ENCODE results near the gene CDR2L.
A peak's percentile ranks its signal among the peaks of the same experiment; 100 is the strongest.

DNA sequence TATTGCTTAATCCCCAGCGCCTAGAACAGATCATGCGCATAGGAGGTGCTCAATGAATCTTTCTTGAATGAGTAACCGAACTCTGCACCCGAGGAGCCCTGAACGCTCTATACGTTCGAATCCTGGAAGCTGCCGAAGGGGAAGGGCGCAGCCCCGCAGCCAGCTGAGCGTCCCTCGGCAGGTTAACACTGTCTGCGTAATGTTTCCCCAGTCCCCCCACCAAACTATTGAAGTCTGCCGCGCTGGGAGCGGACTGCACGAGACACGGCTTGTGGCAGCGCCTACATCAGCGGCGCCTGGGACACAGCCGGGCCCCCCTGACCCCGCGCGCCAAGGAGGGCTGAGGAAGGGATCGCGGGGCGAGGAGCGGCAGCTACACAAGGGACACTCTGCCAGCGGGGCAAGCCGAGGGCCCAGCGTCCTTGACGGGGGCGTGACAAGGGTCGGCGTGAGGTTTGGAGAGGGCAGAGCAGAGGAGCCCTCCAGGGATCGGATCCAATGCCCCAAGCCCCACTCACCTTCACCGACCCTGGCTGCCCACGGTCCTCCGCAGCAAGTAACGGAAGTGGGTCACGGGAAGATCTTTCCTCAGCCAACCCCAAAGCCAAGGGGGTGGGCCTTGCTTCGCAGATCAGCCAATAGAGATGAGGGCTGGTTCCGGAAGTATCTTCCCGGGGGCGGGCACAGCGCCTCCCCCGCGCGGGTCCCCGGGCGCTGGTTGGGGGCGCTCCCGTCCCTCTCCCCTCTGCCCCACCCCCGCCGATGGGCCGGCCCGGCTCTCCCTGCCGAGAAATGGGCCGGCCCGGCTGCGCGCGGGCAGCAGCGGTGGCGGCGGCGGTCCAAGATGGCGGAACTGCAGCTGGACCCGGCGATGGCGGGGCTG lies 59.2 kb downstream of the CDR2L start, which contains the start of the genes ATP5PD and KCTD2:
- TF ChIP-seq, protein P1, sequence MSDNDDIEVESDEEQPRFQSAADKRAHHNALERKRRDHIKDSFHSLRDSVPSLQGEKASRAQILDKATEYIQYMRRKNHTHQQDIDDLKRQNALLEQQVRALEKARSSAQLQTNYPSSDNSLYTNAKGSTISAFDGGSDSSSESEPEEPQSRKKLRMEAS (IDR thresholded peaks at IDR 0.05; ENCODE audit: low read depth), result peak; percentile 3; the same call in 1 of the 2 replicates
- TF ChIP-seq EP300 (IDR thresholded peaks at IDR 0.05; ENCODE audit: borderline replicate concordance in 1 of 2, low read depth in 1 of 2, low read length in 1 of 2) (no peak; a peak in 1 of 4 replicates), EZH2phosphoT487 (IDR thresholded peaks at IDR 0.05; ENCODE audit: borderline replicate concordance, low read depth) (no peak), TAF1 (IDR thresholded peaks at IDR 0.05; ENCODE audit: borderline replicate concordance, low read depth, low read length) (peak; percentile 85), POLR2AphosphoS5 (IDR thresholded peaks at IDR 0.05; ENCODE audit: low read depth, low read length) (peak; percentile 98), RCOR1 (IDR thresholded peaks at IDR 0.05; ENCODE audit: low read length) (no peak; the same call in 1 of the 2 replicates), FOSL2 (IDR thresholded peaks at IDR 0.05; ENCODE audit: borderline replicate concordance, low read depth) (no peak)
- TF ChIP-seq, protein P2, sequence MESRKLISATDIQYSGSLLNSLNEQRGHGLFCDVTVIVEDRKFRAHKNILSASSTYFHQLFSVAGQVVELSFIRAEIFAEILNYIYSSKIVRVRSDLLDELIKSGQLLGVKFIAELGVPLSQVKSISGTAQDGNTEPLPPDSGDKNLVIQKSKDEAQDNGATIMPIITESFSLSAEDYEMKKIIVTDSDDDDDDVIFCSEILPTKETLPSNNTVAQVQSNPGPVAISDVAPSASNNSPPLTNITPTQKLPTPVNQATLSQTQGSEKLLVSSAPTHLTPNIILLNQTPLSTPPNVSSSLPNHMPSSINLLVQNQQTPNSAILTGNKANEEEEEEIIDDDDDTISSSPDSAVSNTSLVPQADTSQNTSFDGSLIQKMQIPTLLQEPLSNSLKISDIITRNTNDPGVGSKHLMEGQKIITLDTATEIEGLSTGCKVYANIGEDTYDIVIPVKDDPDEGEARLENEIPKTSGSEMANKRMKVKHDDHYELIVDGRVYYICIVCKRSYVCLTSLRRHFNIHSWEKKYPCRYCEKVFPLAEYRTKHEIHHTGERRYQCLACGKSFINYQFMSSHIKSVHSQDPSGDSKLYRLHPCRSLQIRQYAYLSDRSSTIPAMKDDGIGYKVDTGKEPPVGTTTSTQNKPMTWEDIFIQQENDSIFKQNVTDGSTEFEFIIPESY (IDR thresholded peaks at IDR 0.05; ENCODE audit: borderline replicate concordance, low read depth), result no peak
- TF ChIP-seq, protein P3, sequence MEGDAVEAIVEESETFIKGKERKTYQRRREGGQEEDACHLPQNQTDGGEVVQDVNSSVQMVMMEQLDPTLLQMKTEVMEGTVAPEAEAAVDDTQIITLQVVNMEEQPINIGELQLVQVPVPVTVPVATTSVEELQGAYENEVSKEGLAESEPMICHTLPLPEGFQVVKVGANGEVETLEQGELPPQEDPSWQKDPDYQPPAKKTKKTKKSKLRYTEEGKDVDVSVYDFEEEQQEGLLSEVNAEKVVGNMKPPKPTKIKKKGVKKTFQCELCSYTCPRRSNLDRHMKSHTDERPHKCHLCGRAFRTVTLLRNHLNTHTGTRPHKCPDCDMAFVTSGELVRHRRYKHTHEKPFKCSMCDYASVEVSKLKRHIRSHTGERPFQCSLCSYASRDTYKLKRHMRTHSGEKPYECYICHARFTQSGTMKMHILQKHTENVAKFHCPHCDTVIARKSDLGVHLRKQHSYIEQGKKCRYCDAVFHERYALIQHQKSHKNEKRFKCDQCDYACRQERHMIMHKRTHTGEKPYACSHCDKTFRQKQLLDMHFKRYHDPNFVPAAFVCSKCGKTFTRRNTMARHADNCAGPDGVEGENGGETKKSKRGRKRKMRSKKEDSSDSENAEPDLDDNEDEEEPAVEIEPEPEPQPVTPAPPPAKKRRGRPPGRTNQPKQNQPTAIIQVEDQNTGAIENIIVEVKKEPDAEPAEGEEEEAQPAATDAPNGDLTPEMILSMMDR (IDR thresholded peaks at IDR 0.05), result no peak
- TF ChIP-seq, protein P4, sequence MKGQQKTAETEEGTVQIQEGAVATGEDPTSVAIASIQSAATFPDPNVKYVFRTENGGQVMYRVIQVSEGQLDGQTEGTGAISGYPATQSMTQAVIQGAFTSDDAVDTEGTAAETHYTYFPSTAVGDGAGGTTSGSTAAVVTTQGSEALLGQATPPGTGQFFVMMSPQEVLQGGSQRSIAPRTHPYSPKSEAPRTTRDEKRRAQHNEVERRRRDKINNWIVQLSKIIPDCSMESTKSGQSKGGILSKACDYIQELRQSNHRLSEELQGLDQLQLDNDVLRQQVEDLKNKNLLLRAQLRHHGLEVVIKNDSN (IDR thresholded peaks at IDR 0.05; ENCODE audit: borderline replicate concordance, low read depth), result no peak
